Lower lobe of right lung (tissue), 2 donors: ENCODE data around the gene EXOC4. TPM values are rescaled to one million over a fixed set of nuclear protein-coding genes. Genes with fewer than 3 reads are reported as not detected.

ENCODE experiments used
- ATAC-seq, 2 donors: fragments of 200-7000 bp; cut with Tn5 transposase; one replicate each; pipeline ENCODE4 v1.9.1; 2020 to 2022; ENCODE audit warnings: mild to moderate bottlenecking in 2 of 2, moderate library complexity in 2 of 2
- DNase-seq: peaks from one replicate; pipeline ENCODE4 v3.0.0-alpha.2; 2020
- H3K27ac ChIP-seq: fragments of 200-600 bp; one replicate; pipeline ENCODE4 v1.8.0; 2022
- H3K27me3 ChIP-seq: fragments of 200-600 bp; one replicate; pipeline ENCODE4 v1.8.0; 2022; ENCODE audit warnings: low read depth
- H3K36me3 ChIP-seq: fragments of 200-600 bp; one replicate; pipeline ENCODE4 v1.8.0; 2022; ENCODE audit warnings: mild to moderate bottlenecking
- H3K4me1 ChIP-seq: fragments of 200-600 bp; one replicate; pipeline ENCODE4 v1.8.0; 2022
- H3K4me3 ChIP-seq: fragments of 200-600 bp; one replicate; pipeline ENCODE4 v1.8.0; 2022; ENCODE audit warnings: mild to moderate bottlenecking
- H3K9me3 ChIP-seq: fragments of 200-600 bp; one replicate; pipeline ENCODE4 v1.8.0; 2022
- CTCF ChIP-seq: fragments of 200-600 bp; IDR thresholded peaks from one replicate; pipeline ENCODE4 v1.8.0; 2022; ENCODE audit warnings: antibody characterized with exemption, mild to moderate bottlenecking
- intact Hi-C: fragments of 100-400 bp; cut with DNase I; formaldehyde crosslinking; loops from one replicate; pipeline ENCODE4 v1.11.0; 2022
- total RNA-seq: library from RNA; stranded (reverse); fragmentation: NEBNext Ultra II Directional; extraction: Animal tissue kit (Norgen Biotek cat#: 25700); gene quantifications from one replicate; pipeline ENCODE4 v1.2.1, GENCODE V29; 2021
- donor health status: DM: no; HTN: yes; CAD: no; lungs with severe emphysema.

EXOC4 gene
- total RNA-seq, 1 donor from 2014 or later: 80.2 TPM

- Histone ChIP-seq H3K36me3 (peaks cover 11% of the 10 kb centered on the region), H3K4me1 (no peaks in the 10 kb centered on the region), H3K4me3 (no peak overlapping the region), H3K27me3 (no peaks in the 10 kb centered on the region), H3K27ac (no peak overlapping the region), H3K9me3 (no peaks in the 10 kb centered on the region)
- intact Hi-C loops: no loop called here
- TF ChIP-seq CTCF: no peak
- DNase-seq (no peak), ATAC-seq (no peak)
Measured at GRCh38 chr7:133482599-133482998, 229.7 kb downstream of the EXOC4 start.

GRCh38 chr7:133484086-133484485 is 231.2 kb downstream of the EXOC4 start:
- no peak for ATAC-seq
- Histone ChIP-seq H3K36me3 (peaks cover 11% of the 10 kb centered on the region), H3K27me3 (no peaks in the 10 kb centered on the region), H3K4me1 (no peaks in the 10 kb centered on the region), H3K4me3 (no peak overlapping the region), H3K27ac (no peak overlapping the region), H3K9me3 (no peaks in the 10 kb centered on the region)
- intact Hi-C loops: no loop called here
- no peak for DNase-seq
- no peak for TF ChIP-seq CTCF

- H3K27ac ChIP-seq: no peak overlapping the region
- DNase-seq (no peak), ATAC-seq (no peak)
- H3K9me3 ChIP-seq: no peaks in the 10 kb centered on the region
- no peaks in the 10 kb centered on the region for H3K36me3 ChIP-seq
- no peak overlapping the region for H3K4me3 ChIP-seq
- no peaks in the 10 kb centered on the region for H3K4me1 ChIP-seq
- intact Hi-C loops: no loop called here
- no peak for TF ChIP-seq CTCF
- H3K27me3 ChIP-seq: no peaks in the 10 kb centered on the region
Measured at GRCh38 chr7:133489906-133490305, 237.0 kb downstream of the EXOC4 start.

- TF ChIP-seq CTCF: no peak
- Histone ChIP-seq H3K27ac (no peak overlapping the region), H3K4me3 (no peak overlapping the region), H3K27me3 (no peaks in the 10 kb centered on the region), H3K9me3 (no peaks in the 10 kb centered on the region), H3K36me3 (no peaks in the 10 kb centered on the region), H3K4me1 (no peaks in the 10 kb centered on the region)
- ATAC-seq (no peak), DNase-seq (no peak)
- intact Hi-C loops: no loop called here
Measured at GRCh38 chr7:133491201-133491691, 238.4 kb downstream of the EXOC4 start.

GRCh38 chr7:133491846-133492652 is 239.2 kb downstream of the EXOC4 start:
- H3K27ac ChIP-seq: no peak overlapping the region
- no peak for ATAC-seq
- no peaks in the 10 kb centered on the region for H3K4me1 ChIP-seq
- no peaks in the 10 kb centered on the region for H3K36me3 ChIP-seq
- H3K27me3 ChIP-seq: no peaks in the 10 kb centered on the region
- no peak for TF ChIP-seq CTCF
- no peaks in the 10 kb centered on the region for H3K9me3 ChIP-seq
- H3K4me3 ChIP-seq: no peak overlapping the region
- intact Hi-C loops: no loop called here
- no peak for DNase-seq
